Uterus (tissue), 2 donors: ENCODE measurements around the gene MAP1LC3C.

Experiments
- POLR2A ChIP-seq, 2 donors: fragments of 450-650 bp; IDR thresholded peaks; one replicate each; pipeline ENCODE4 v1.6.1; 2016; ENCODE audit warnings: antibody characterized with exemption in 2 of 2, mild to moderate bottlenecking in 1 of 2, moderate library complexity in 1 of 2
- TF ChIP-seq, protein P1 (sequence below), 4 experiments: fragments of 200-600 bp in 2 of 4; fragments of 450-650 bp in 2 of 4; sonication (generic) in 2 of 4; IDR thresholded peaks; one replicate each; pipeline ENCODE4 v1.5.1; 2016 to 2019; ENCODE audit warnings: antibody characterized with exemption in 4 of 4, mild to moderate bottlenecking in 2 of 4, moderate library complexity in 1 of 4

DNA sequence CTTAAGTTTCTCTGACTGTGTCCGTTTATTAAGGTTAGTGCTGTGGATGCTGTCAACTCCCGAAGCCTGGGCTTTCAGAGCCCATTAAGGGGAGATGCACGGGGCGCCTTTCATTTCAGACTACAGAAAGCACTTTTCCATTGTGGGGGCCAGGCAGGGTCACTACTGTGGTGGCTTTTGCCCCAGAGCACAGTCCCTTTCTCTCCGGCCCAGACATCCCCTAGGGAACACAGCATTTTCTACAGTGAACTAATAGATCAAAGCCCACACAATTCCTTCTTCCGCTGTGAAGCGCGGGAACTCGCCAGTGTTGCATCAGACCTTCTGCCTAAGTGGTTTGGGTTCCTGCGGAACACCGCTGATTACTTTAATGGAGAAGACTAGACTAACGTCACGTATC, 26.8 kb upstream of the MAP1LC3C start:
- TF ChIP-seq, protein P1, sequence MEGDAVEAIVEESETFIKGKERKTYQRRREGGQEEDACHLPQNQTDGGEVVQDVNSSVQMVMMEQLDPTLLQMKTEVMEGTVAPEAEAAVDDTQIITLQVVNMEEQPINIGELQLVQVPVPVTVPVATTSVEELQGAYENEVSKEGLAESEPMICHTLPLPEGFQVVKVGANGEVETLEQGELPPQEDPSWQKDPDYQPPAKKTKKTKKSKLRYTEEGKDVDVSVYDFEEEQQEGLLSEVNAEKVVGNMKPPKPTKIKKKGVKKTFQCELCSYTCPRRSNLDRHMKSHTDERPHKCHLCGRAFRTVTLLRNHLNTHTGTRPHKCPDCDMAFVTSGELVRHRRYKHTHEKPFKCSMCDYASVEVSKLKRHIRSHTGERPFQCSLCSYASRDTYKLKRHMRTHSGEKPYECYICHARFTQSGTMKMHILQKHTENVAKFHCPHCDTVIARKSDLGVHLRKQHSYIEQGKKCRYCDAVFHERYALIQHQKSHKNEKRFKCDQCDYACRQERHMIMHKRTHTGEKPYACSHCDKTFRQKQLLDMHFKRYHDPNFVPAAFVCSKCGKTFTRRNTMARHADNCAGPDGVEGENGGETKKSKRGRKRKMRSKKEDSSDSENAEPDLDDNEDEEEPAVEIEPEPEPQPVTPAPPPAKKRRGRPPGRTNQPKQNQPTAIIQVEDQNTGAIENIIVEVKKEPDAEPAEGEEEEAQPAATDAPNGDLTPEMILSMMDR (IDR thresholded peaks at IDR 0.05), result no peak
- TF ChIP-seq POLR2A (IDR thresholded peaks at IDR 0.05), result no peak
